Ovary (tissue), 9 donors: Measurements from ENCODE around the gene PYCR2. TPM values are rescaled to one million over a fixed set of nuclear protein-coding genes. Genes with fewer than 3 reads are reported as not detected.

ENCODE experiments used
- DNase-seq, 5 donors: peaks; one replicate each; pipeline ENCODE4 v3.0.0-alpha.2; 2019 to 2020
- H3K27ac ChIP-seq, 2 donors: fragments of 200-600 bp; one replicate each; pipeline versions ENCODE4 v1.5.1 to v1.8.0; 2019 to 2022
- H3K27me3 ChIP-seq: fragments of 200-600 bp; one replicate; pipeline ENCODE4 v1.8.0; 2022
- H3K36me3 ChIP-seq: fragments of 200-600 bp; sonication (generic); one replicate; pipeline ENCODE4 v1.5.1; 2019
- H3K4me1 ChIP-seq: one replicate; pipeline ENCODE4 v1.8.1; 2013; ENCODE audit warnings: mild to moderate bottlenecking, moderate library complexity; ENCODE audit not compliant: insufficient read depth
- H3K4me3 ChIP-seq: fragments of 200-600 bp; sonication (generic); one replicate; pipeline ENCODE4 v1.5.1; 2017
- H3K9me3 ChIP-seq, 2 donors: fragments of 200-600 bp in 1 of 2; sonication (generic) in 1 of 2; one replicate each; pipeline versions ENCODE4 v1.5.1 to v1.8.1; 2013 to 2019; ENCODE audit warnings: mild to moderate bottlenecking in 1 of 2, moderate library complexity in 1 of 2
- CTCF ChIP-seq, 3 donors: fragments of 450-650 bp in 2 of 3; fragments of 200-600 bp in 1 of 3; IDR thresholded peaks; one replicate each; pipeline versions ENCODE4 v1.5.1 to v1.8.0; 2016 to 2022; ENCODE audit warnings: antibody characterized with exemption in 3 of 3, mild to moderate bottlenecking in 1 of 3
- EP300 ChIP-seq: sonication (generic); formaldehyde crosslinking; IDR thresholded peaks from one replicate; pipeline ENCODE4 v1.6.1; 2017; ENCODE audit warnings: antibody characterized with exemption
- POLR2A ChIP-seq: fragments of 450-650 bp; IDR thresholded peaks from one replicate; pipeline ENCODE4 v1.6.1; 2017; ENCODE audit warnings: antibody characterized with exemption, mild to moderate bottlenecking, moderate library complexity
- WGBS, 3 donors: extraction: QIAGEN DNeasy Blood & Tissue Kit in 1 of 3; methylation state at CpG; one replicate each; pipeline versions ENCODE4 v1.1.5 to v1.1.7; 2013 to 2017; 5-methylcytosine and 5-hydroxymethylcytosine counted together
- intact Hi-C, 4 donors: fragments of 100-400 bp; cut with DNase I; formaldehyde crosslinking; loops; one replicate each; pipeline versions ENCODE4 v1.11.0 to v1.15.1; 2022 to 2023
- microRNA-seq, 3 donors: library from miRNA; unstranded; fragments of <30 nt; microRNA quantifications; one replicate each; pipeline versions ENCODE4 to v1.2.0, GENCODE V29; 2019 to 2020
- polyA plus RNA-seq, 2 donors: library from polyadenylated mRNA; stranded (reverse); fragments of 200-250 nt in 1 of 2; fragments of 350-450 nt in 1 of 2; fragmentation: Illumina TruSeq in 1 of 2; extraction: RNeasy Lipid Tissue Mini Kit (QIAGEN cat#74804) in 1 of 2; gene quantifications; one replicate each; pipeline ENCODE4 v1.2.3, GENCODE V29; 2013 to 2014
- small RNA-seq: library from RNA; depleted of rRNA; stranded (forward); fragments of <200 nt; gene quantifications from one replicate; pipeline ENCODE3, GENCODE V24; 2016
- total RNA-seq, 7 donors: library from RNA; depleted of rRNA in 2 of 7; stranded (reverse); fragments of >200 nt in 2 of 7; fragmentation: NEBNext Ultra II Directional in 3 of 7; extraction: Animal tissue kit (Norgen Biotek cat#: 25700) in 3 of 7; gene quantifications; one replicate each; pipeline versions ENCODE4 v1.1.0 to v1.2.4, GENCODE V29; 2016 to 2023
- donor health status: DM: no; HTN: no; CAD: no; lungs with moderate emphysema.
- donor health status: DM: no; HTN: no; CAD: no.
- donor health status: Bipolar disorder and iron deficiency.
- donor health status: DM: yes; HTN: yes; CAD: no.
- donor health status: DM: no; HTN: no; CAD: no.
- donor health status: DM: yes; HTN: yes; CAD: no.

PYCR2 gene
- total and polyA plus RNA-seq, 9 donors: 35.8 to 93.3 (median 58.7) TPM

GRCh38 chr1:225870911-225871310, 53.1 kb downstream of the PYCR2 start:
- peaks cover 2% of the 10 kb centered on the region for H3K36me3 ChIP-seq
- no peak for DNase-seq
- TF ChIP-seq CTCF (IDR thresholded peaks at IDR 0.05) (no peak), EP300 (no peak), POLR2A (no peak)
- H3K27me3 ChIP-seq: no peaks in the 10 kb centered on the region
- H3K27ac ChIP-seq: no peak overlapping the region
- H3K4me3 ChIP-seq: no peak overlapping the region
- intact Hi-C loops: no loop called here
- no peaks in the 10 kb centered on the region for H3K4me1 ChIP-seq
- 32 to 41% (median 33%) methylated on average over 3 of the region's 3 CpGs for WGBS, 3 donors
- no peaks in the 10 kb centered on the region for H3K9me3 ChIP-seq

Small RNA genes lying within 50 kb of the gene (microRNA-seq; reads per million reads assigned to microRNA genes)
- gene MIR6741: 0.38 to 0.63 (median 0.54) reads per million in 3 donors

Small RNA genes lying within 50 kb of the gene (small RNA-seq; reads per million reads assigned to genes)
- gene AL117348.1: not detected
- gene NDUFA3P3: not detected

Other genes with a start within 250 kb of the PYCR2 start
- gene SRP9, start 146.4 kb downstream of the PYCR2 start, total RNA-seq: 100 to 1,000 TPM; 151 to 239 (median 193) TPM
- gene SRP9, start 146.4 kb downstream of the PYCR2 start, polyA plus RNA-seq: 100 to 1,000 TPM; 186 to 187 TPM
- gene EPHX1, start 114.1 kb downstream of the PYCR2 start, total RNA-seq: 100 to 1,000 TPM; 213 to 462 (median 302) TPM
- gene EPHX1, start 114.1 kb downstream of the PYCR2 start, polyA plus RNA-seq: 100 to 1,000 TPM; 285 to 566 TPM
- 10 to 100 TPM; 42.4 to 82.8 (median 65.5) TPM for gene TMEM63A, start 41.9 kb downstream of the PYCR2 start, total RNA-seq
- gene TMEM63A, start 41.9 kb downstream of the PYCR2 start, polyA plus RNA-seq: 10 to 100 TPM; 29.6 to 36.2 TPM
- gene LEFTY1, start 35.1 kb downstream of the PYCR2 start, total RNA-seq: 1 to 10 TPM; 1.3 to 5.1 (median 2.0) TPM
- 1 to 10 TPM in 1 of 2 donors, under 1 TPM in 1; 0.43 to 3.8 TPM for gene LEFTY1, start 35.1 kb downstream of the PYCR2 start, polyA plus RNA-seq
- gene LEFTY2, start 17.0 kb upstream of the PYCR2 start, total RNA-seq: 100 to 1,000 TPM in 1 of 7 donors, 10 to 100 TPM in 5, 1 to 10 TPM in 1; 9.7 to 196 (median 21.4) TPM
- gene LEFTY2, start 17.0 kb upstream of the PYCR2 start, polyA plus RNA-seq: 10 to 100 TPM; 20.3 to 37.2 TPM
- 10 to 100 TPM; 16.0 to 24.4 (median 18.3) TPM for gene SDE2, start 75.1 kb upstream of the PYCR2 start, total RNA-seq
- 10 to 100 TPM; 13.1 to 13.2 TPM for gene SDE2, start 75.1 kb upstream of the PYCR2 start, polyA plus RNA-seq
- gene H3-3A, start 138.5 kb upstream of the PYCR2 start, total RNA-seq: 100 to 1,000 TPM; 266 to 526 (median 420) TPM
- gene H3-3A, start 138.5 kb upstream of the PYCR2 start, polyA plus RNA-seq: 100 to 1,000 TPM; 500 to 590 TPM